M059J (cell line): Measurements from ENCODE around the gene FBXW11. TPM values are rescaled to one million over a fixed set of nuclear protein-coding genes. Genes with fewer than 3 reads are reported as not detected.

Experiments used
- DNase-seq: peaks from one replicate; pipeline ENCODE4 v3.0.0-alpha.2; 2012; ENCODE audit warnings: low read depth
- total RNA-seq: library from RNA; depleted of rRNA; stranded (reverse); fragments of >200 nt; shearing (Covaris generic); gene quantifications from 2 replicates; pipeline ENCODE4 v1.2.3, GENCODE V29; 2014; rRNA removed

Gene FBXW11
- total RNA-seq: 38.5 and 75.0 TPM in 2 replicates

- peak; percentile 97 for DNase-seq
Measured at GRCh38 chr5:172006321-172007174, at the start of gene FBXW11. Gene FBXW11, minus strand, starts transcription at chr5:172006638. Its CDS starts 136 bp downstream, at chr5:172006502.

GRCh38 chr5:172055996-172056395, 49.6 kb upstream of the FBXW11 start:
- no peak for DNase-seq

DNA sequence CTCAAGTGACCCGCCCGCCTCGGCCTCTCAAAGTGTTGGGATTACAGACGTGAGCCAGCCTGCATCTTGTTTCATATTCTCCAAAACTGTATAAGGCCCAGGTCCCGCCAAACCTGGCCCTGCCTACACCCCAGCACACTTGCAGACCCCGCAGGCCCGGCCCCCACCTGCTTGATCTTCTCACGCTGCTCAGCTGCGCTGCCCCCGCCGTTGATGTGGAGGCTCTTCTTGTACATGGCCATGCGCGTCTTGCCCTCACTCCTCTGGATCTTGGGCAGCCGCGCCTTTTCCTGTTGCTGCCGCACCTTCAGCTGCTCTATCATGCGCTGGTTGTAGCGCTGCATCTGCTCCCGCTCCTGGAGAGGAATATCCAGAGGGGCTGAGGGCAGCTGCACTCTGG, 49.0 kb upstream of the FBXW11 start:
- DNase-seq: no peak

- DNase-seq: no peak
Measured at GRCh38 chr5:172054611-172055153, 48.2 kb upstream of the FBXW11 start.

DNA sequence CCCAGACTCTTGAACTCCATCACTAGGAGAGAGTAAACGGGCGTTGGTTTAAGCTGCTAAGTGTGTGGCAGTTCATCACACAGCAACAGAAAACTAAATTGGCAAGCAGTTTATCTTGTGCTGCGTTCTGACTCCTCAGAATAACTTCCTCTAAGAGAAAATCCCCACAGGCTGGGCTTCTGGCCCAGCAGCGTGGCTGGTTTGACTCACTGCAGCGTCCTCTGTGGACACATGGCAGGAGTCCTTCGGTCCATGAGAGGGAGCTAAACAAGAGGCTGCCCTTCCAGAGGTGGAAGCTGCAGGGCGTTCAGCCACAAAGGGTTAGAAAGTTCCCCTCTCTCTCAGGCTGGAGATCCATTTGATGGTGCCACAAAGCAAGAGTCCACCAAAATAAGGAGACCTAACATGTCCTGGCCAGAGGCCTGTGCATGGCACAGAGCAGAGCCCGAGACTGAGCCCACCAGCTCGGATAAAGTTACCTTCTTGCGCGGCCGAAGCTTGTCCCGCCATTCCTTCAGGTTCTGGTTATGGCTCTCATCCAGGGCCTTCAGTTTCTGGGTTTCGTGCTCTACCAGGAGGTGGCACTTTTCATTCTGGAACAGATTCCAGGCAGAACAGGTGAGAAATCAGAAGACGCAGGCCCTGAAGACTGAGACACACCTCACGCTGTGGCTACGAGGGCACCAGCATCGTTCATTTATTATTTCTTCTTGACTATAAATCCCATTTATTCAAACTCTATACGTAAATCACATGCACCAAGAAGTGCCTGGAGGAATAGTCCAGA, 46.2 kb upstream of the FBXW11 start:
- peak; percentile 53 for DNase-seq

GRCh38 chr5:172051643-172052339, 45.4 kb upstream of the FBXW11 start:
- peak; percentile 38 for DNase-seq

DNA sequence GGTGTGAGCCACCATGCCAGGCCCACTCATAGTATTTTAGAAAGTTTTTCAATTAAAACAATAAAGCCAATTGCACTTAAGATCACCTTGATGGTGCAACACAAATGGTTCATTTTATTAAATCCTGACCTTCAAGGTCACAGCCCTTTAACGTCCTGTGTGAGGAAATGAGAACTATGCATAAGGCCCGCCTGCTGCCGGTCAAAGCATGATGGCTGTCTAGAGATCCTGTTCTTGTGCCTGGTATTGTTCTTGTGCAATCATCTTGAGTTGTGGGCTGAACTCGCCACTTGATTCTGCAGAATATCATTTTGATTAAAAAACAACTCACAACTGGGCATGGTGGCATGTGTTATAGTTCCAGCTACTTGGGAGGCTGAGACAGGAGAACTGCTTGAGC, 43.6 kb upstream of the FBXW11 start:
- no peak for DNase-seq

GRCh38 chr5:172049226-172049796, 42.9 kb upstream of the FBXW11 start:
- no peak for DNase-seq

- peak; percentile 78 for DNase-seq
Measured at GRCh38 chr5:172048539-172049101, 42.2 kb upstream of the FBXW11 start.

GRCh38 chr5:172048170-172048422, 41.7 kb upstream of the FBXW11 start:
- no peak for DNase-seq

DNA sequence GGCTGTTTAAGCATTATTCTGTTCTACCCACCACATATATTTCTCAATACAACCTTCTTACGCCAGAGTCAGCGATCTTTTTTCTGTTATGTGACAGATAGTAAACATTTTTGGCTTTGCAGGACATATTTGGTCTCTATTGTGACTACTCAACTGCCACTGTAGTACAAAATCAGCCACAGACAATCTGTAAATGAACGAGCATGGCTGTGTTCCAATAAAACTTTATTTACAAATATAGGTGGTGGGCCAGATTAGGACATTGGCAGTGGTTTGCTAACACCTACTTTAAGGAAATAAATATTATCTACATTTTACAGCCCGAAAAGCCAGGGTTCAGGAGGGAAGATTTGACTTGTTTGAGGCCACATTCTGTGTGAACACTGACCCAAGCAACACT, 40.2 kb upstream of the FBXW11 start:
- no peak for DNase-seq

DNA sequence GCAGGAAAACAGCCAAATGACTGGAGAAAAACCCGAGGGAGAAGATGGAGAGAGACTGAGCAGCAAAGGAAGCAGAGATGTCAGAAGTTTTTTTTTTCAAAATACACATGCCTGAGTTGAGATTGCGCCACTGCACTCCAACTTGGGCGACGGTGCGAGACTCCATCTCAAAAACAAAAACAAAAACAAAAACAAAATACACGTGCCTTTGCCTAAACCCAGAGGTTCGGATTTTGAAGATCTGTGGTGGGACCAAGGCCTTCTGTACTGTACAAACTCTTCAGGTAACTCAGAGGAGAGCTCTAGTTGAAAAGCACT, 38.8 kb upstream of the FBXW11 start:
- DNase-seq: no peak

DNA sequence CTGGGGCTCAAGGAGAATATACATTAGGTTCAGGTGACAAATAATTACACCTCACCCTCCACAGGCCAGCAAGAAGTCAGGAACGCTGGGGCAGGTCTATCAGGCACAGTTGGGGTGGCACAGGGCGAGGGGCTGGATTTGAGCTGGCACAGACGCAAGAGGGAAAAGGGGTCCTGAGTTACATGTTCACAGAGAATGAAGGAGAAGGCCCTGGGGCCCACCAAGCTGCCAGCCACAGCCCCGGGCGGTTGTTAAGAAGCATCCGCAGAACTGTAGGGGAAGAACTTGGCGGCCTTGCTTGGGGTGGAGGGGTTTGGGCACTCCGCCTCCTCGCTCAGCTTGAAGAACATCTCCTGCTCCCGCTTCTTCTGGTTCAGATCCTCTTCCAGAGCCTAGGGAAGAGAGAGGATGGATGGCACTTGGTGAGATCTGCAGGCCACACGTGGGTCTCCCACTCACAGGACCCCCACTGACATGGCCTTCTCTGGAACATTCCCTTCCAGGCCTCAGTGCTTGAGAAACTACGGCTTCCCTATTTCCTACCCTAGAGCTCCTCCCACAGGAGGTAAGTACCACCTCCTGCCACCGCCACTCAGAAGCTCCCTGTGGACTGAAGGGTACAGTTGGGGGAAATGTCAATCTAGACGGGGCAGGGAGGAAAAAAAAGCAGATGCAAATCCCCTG, 38.3 kb upstream of the FBXW11 start:
- no peak for DNase-seq

- no peak for DNase-seq
Measured at GRCh38 chr5:172043865-172044264, 37.4 kb upstream of the FBXW11 start.

DNA sequence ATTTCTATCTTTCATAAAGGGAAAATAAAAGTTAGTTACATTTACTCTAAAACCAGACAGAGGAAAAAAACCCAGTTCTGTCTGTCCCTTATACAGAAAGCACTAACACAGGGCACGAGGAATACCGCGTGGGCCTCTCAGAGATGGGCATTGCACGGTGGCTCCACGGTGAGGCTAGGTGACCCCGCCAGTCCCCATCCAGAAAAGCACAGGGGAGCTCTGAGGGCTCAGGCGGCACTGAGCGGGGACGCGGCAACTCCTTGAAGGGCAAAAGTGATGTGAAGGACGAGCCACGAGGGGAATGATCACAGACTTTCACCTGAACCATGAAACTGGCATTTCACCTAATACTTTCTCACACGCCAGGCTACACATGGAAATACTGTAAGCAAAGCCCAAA, 35.7 kb upstream of the FBXW11 start:
- no peak for DNase-seq

DNA sequence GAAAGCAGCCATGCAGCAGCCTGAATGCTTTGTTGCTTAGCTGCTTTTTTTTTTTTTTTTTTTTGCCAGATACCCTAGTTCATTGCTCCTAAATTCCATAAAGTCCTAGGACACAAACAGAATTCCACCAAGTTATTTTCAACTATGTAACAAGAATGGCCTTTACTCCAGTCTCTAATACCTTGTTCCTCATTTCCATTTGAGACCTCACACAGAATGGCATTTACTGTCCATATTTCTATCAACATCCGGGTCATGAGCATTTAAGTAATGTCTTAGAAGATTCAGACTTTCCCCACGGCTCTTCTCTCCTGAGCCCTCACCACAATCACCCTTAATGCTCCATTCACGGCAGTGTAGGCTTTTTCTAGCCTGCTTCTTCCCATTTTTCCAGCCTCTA, 31.7 kb upstream of the FBXW11 start:
- no peak for DNase-seq

GRCh38 chr5:172035049-172035448, 28.6 kb upstream of the FBXW11 start:
- DNase-seq: no peak

DNA sequence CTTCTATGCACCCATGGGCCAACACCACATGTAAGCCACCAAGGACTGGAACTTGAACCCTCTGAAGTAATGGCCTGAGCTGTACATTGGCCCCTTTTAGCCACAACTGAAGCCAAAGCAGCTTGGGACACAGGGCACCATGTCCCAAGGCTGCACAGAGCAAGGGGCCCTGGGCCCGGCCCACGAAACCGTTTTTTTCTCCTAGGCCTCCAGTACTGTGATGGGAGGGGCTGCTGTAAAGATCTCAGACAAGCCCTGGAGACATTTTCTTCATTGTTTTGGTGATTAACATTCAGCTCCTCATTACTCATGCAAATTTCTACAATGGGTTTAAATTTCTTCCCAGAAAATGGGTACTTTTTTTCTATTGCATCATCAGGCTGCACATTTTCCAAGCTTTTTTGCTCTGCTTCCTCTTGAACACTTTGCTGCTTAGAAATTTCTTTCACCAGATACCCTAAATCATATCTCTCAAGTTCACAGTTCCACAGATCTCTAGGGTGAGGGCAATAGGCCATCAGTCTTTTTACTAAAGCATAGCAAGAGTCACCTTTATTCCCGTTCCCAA, 25.5 kb upstream of the FBXW11 start:
- DNase-seq: no peak

GRCh38 chr5:172029876-172030275, 23.4 kb upstream of the FBXW11 start:
- no peak for DNase-seq

- DNase-seq: no peak
Measured at GRCh38 chr5:172028167-172028566, 21.7 kb upstream of the FBXW11 start.
